ENCODE measurements around the gene SDHB. TPM values are rescaled to one million over a fixed set of nuclear protein-coding genes. Genes with fewer than 3 reads are reported as not detected.

The SDHB gene
- total RNA-seq, 4 donors from 2014 or later = 53.0 to 152 (median 74.7) TPM

- Histone ChIP-seq H3K4me1 (no peaks in the 10 kb centered on the region), H3K27ac (no peak overlapping the region), H3K27me3 (no peaks in the 10 kb centered on the region), H3K36me3 (no peaks in the 10 kb centered on the region), H3K9me3 (no peaks in the 10 kb centered on the region), H3K4me3 (no peak overlapping the region)
- DNase-seq = no peak
- intact Hi-C loops (cut with DNase I; ENCODE audit: low total_unique reads) = no loop called here
- TF ChIP-seq CTCF (IDR thresholded peaks at IDR 0.05) (no peak), POLR2A (IDR thresholded peaks at IDR 0.05) (no peak)
Observed at GRCh38 chr1:16996845-16997244, 57.0 kb downstream of the SDHB start.

- no peak for DNase-seq
- intact Hi-C loops (cut with DNase I; ENCODE audit: low total_unique reads) = no loop called here
- no peaks in the 10 kb centered on the region for H3K36me3 ChIP-seq
- no peak for TF ChIP-seq CTCF (IDR thresholded peaks at IDR 0.05)
- no peak for TF ChIP-seq POLR2A (IDR thresholded peaks at IDR 0.05)
- H3K27ac ChIP-seq = no peak overlapping the region
- H3K9me3 ChIP-seq = no peaks in the 10 kb centered on the region
- H3K4me1 ChIP-seq = no peaks in the 10 kb centered on the region
- H3K4me3 ChIP-seq = no peak overlapping the region
- H3K27me3 ChIP-seq = no peaks in the 10 kb centered on the region
Observed at GRCh38 chr1:16993521-16994038, 60.3 kb downstream of the SDHB start.

- no peak overlapping the region for H3K4me3 ChIP-seq
- intact Hi-C loops (cut with DNase I; ENCODE audit: low total_unique reads) = no loop called here
- H3K27ac ChIP-seq = no peak overlapping the region
- no peak for DNase-seq
- H3K4me1 ChIP-seq = no peaks in the 10 kb centered on the region
- TF ChIP-seq POLR2A (IDR thresholded peaks at IDR 0.05) = no peak
- no peak for TF ChIP-seq CTCF (IDR thresholded peaks at IDR 0.05)
- no peaks in the 10 kb centered on the region for H3K27me3 ChIP-seq
- H3K36me3 ChIP-seq = no peaks in the 10 kb centered on the region
- no peaks in the 10 kb centered on the region for H3K9me3 ChIP-seq
Observed at GRCh38 chr1:16992675-16993074, 61.2 kb downstream of the SDHB start.

- Histone ChIP-seq H3K27ac (no peak overlapping the region), H3K9me3 (no peaks in the 10 kb centered on the region), H3K27me3 (no peaks in the 10 kb centered on the region), H3K36me3 (no peaks in the 10 kb centered on the region), H3K4me3 (no peak overlapping the region), H3K4me1 (no peaks in the 10 kb centered on the region)
- DNase-seq = no peak
- TF ChIP-seq POLR2A (IDR thresholded peaks at IDR 0.05) (no peak), CTCF (IDR thresholded peaks at IDR 0.05) (no peak)
- intact Hi-C loops (cut with DNase I; ENCODE audit: low total_unique reads) = no loop called here
Observed at GRCh38 chr1:16992102-16992501, 61.7 kb downstream of the SDHB start.

GRCh38 chr1:16991571-16991970 lies 62.3 kb downstream of the SDHB start:
- TF ChIP-seq CTCF (IDR thresholded peaks at IDR 0.05) = no peak
- TF ChIP-seq POLR2A (IDR thresholded peaks at IDR 0.05) = no peak
- Histone ChIP-seq H3K9me3 (no peaks in the 10 kb centered on the region), H3K4me3 (no peak overlapping the region), H3K27ac (no peak overlapping the region), H3K27me3 (no peaks in the 10 kb centered on the region), H3K4me1 (no peaks in the 10 kb centered on the region), H3K36me3 (no peaks in the 10 kb centered on the region)
- DNase-seq = no peak
- intact Hi-C loops (cut with DNase I; ENCODE audit: low total_unique reads) = no loop called here

Data from uterus (tissue), 4 donors.